A549 treated with AZD9567 at 1 μM for 4 hours (cell line): ENCODE results near the gene LACTBL1. TPM values are rescaled to one million over a fixed set of nuclear protein-coding genes. Genes with fewer than 3 reads are reported as not detected.

ENCODE experiments used
- total RNA-seq: library from RNA; stranded (reverse); fragments of 200-300 nt; extraction: Qiagen RNA extraction; gene quantifications from 5 replicates; pipeline ENCODE4 v1.2.3, GENCODE V29; 2022; ENCODE audit not compliant: insufficient read depth

The LACTBL1 gene, protein sequence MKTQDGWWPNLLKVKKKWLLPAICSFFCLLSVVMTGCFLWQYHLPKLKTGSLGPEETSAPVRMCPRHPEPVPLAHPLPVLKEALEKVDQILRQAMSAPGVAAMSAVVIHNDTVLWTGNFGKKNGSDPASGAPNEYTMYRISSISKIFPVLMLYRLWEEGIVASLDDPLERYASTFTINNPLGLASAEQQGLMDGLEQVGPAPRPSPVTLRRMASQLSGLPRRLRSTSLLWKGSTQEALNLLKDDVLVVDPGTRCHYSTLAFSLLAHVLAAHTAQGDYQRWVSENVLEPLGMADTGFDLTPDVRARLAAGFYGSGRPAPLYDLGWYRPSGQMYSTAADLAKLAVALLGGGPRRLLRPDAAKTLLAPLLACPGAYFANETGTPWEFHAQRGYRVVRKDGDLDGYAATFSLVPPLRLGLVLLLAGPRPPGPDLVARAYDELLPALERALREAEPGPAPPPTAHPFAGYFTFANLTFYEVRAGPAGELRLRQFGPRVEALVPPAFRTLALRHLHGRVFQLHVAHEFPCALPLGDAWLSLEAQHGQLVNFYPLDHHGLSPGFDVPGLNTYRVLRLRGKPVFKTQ
- not detected in 5 replicates for total RNA-seq

DNA sequence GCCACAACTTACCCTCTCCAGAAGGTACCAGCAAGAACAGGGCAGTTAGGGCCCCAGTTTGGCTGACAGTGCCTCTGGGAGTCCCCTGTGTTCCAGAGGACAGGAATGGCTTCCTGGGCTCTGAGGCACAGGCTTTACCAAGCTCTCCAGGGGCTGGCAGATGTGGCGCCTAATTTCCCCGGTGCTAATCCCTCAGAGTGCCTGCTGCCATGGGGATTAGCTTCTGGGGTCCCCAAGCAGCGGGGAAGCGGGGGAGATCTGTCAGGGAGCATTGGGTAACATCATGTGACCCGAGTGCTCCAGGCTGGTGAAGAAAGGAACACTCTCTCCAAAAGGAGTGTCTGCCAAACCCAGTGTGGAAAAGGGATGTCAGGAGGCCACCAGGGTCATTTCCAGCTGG, at the start of gene LACTBL1:
LACTBL1 (minus strand) TSS at position 107 of the 400 bp plus-strand sequence. CDS start 550 bp downstream, outside the sequence.

DNA sequence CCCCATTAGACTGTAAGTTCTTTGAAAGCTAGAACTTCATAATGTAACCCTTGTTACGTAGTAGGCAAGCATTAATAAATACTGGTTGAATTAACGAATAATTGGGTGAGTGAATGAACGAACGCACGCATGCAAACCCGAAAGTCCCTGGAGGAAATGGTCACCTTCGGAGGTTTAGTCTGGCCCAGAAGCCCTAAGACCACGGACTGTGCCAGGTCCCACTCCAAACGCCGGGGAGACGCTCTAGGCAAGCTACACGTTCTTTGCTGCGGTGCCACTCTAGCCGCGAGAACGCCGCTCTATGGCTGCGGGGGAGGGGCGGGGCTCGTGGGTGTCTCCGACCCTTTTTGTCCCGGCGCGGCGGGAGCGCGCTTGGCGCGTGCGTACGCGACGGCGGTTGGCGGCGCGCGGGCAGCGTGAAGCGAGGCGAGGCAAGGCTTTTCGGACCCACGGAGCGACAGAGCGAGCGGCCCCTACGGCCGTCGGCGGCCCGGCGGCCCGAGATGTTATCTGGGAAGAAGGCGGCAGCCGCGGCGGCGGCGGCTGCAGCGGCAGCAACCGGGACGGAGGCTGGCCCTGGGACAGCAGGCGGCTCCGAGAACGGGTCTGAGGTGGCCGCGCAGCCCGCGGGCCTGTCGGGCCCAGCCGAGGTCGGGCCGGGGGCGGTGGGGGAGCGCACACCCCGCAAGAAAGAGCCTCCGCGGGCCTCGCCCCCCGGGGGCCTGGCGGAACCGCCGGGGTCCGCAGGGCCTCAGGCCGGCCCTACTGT, 46.6 kb upstream of the LACTBL1 start, which contains the start of gene KDM1A:
KDM1A (plus strand) TSS at position 375 of the 769 bp plus-strand sequence; CDS start at position 504, 129 bp downstream.

Other genes with a start within 250 kb of the LACTBL1 start
- gene TEX46, start 43.0 kb upstream of the LACTBL1 start, total RNA-seq, result not detected in 5 replicates
- 78.4 to 101 TPM (median 82.1 TPM) in 5 replicates for gene KDM1A, start 46.6 kb upstream of the LACTBL1 start, total RNA-seq
- gene LUZP1, start 196.0 kb upstream of the LACTBL1 start, total RNA-seq, result 19.5 to 22.5 TPM (median 21.1 TPM) in 5 replicates
- 10.4 to 11.9 TPM (median 11.5 TPM) in 5 replicates for gene HTR1D, start 244.6 kb upstream of the LACTBL1 start, total RNA-seq